Measurements from ENCODE around the gene UNC13B. TPM values are rescaled to one million over a fixed set of nuclear protein-coding genes. Genes with fewer than 3 reads are reported as not detected.
"Not testable (repeated sequence)": the region's sequence is repeated elsewhere in the genome, so short reads cannot be mapped to it uniquely, and the experiment has no call there.

Gene UNC13B
- total RNA-seq, 4 donors from 2014 or later, result 20.2 to 36.8 (median 29.0) TPM

DNA sequence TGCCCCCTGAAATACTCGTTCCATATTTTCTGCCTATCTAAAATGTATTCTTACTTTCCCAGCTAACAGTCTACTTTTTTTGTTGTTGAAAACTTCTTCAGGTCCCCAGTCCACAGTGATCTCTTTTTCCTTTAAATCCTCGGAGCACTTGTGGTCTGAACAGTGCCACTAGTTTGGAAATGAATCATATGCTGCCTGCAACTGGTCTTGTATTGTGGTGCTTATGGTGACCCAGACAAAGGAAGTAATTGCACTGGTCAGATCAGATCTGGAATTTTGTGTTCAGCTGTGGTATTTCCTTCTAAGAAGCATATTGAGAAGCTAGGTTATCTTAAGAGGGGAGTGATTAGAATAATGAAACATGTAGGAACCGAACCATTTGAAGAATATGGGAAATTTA lies 2.9 kb downstream of the UNC13B start:
- Histone ChIP-seq H3K4me3 (no peak overlapping the region), H3K4me1 (peaks cover 0 to 34% (median 3%) of the 10 kb centered on the region in 3 donors), H3K9me3 (no peaks in the 10 kb centered on the region), H3K27me3 (no peaks in the 10 kb centered on the region), H3K27ac (peak overlapping the region in 1 of 4 donors; percentile 22), H3K36me3 (no peaks in the 10 kb centered on the region)
- intact Hi-C loops (cut with DNase I), result no loop called here
- WGBS, 2 donors, result 70 to 73% methylated on average over 3 of the region's 3 CpGs
- TF ChIP-seq POLR2A (IDR thresholded peaks at IDR 0.05) (no peak), CTCF (IDR thresholded peaks at IDR 0.05) (no peak)
- DNase-seq, result no peak

DNA sequence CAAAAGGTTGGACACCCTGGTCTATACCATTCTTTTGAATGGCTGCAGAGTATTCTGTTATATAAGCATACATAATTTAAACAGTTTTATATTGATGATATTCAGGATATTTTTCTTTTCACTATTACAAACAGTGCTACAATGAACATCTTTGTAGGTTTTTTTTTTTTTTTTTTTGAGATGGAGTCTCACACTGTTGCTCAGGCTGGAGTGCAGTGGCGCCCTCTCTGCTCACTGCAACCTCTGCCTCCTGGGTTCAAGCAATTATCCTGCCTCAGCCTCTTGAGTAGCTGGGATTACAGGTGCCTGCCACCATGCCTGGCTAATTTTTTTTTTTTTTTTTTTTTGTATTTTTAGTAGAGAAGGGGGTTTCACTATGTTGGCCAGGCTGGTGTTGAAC lies 5.6 kb downstream of the UNC13B start:
- H3K9me3 ChIP-seq; intact Hi-C loops (cut with DNase I); H3K4me3 ChIP-seq: not testable (repeated sequence)

GRCh38 chr9:35168963-35169362 lies 7.2 kb downstream of the UNC13B start:
- intact Hi-C loops (cut with DNase I), result no loop called here
- Histone ChIP-seq H3K9me3 (no peaks in the 10 kb centered on the region), H3K27me3 (no peaks in the 10 kb centered on the region), H3K4me1 (peaks cover 0 to 13% (median 0%) of the 10 kb centered on the region in 3 donors), H3K36me3 (no peaks in the 10 kb centered on the region), H3K27ac (no peak overlapping the region), H3K4me3 (no peak overlapping the region)
- DNase-seq, result no peak
- no peak for TF ChIP-seq CTCF (IDR thresholded peaks at IDR 0.05)
- no peak for TF ChIP-seq POLR2A (IDR thresholded peaks at IDR 0.05)
- WGBS, 2 donors, result 78 to 89% methylated on average over 6 of the region's 6 CpGs

More for the DNA sequence above, 5.6 kb downstream of the UNC13B start:
- WGBS, 2 donors, result 60 to 85% methylated on average over 1 of the region's 1 CpG
- H3K27ac ChIP-seq, H3K27me3 ChIP-seq, H3K36me3 ChIP-seq, DNase-seq: not testable (repeated sequence)
- peaks cover 0 to 28% (median 3%) of the 10 kb centered on the region in 3 donors for H3K4me1 ChIP-seq

DNA sequence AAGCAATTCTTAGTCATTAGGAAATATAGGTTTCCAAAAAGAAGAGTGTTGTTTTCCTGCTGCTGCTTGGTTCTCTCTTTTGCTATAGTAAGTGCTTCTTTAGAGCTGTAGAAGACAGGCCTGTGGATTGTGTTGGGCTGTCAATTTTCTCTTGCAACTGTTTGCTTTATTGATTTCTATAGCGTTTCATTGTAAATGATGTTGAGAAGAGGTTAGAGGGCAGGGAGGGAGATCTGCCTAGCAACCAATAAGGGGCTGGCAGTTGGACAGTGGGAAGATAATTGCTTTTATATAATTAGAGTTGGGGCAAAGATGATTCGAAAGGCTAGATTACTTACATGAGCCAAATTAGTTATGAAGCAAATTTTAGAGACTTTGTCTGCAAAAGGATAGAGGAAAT lies 11.1 kb downstream of the UNC13B start:
- H3K4me1 ChIP-seq, result peaks cover 0 to 7% (median 0%) of the 10 kb centered on the region in 3 donors
- no peak overlapping the region for H3K4me3 ChIP-seq
- 47 to 60% methylated on average over 2 of the region's 2 CpGs for WGBS, 2 donors
- H3K27me3 ChIP-seq, result no peaks in the 10 kb centered on the region
- TF ChIP-seq CTCF (IDR thresholded peaks at IDR 0.05) (no peak), POLR2A (IDR thresholded peaks at IDR 0.05) (no peak)
- no peak overlapping the region for H3K27ac ChIP-seq
- H3K36me3 ChIP-seq, result no peaks in the 10 kb centered on the region
- no peaks in the 10 kb centered on the region for H3K9me3 ChIP-seq
- intact Hi-C loops (cut with DNase I), result no loop called here
- no peak for DNase-seq

- no peak for TF ChIP-seq CTCF (IDR thresholded peaks at IDR 0.05)
- no peak for TF ChIP-seq POLR2A (IDR thresholded peaks at IDR 0.05)
- intact Hi-C loops (cut with DNase I), result no loop called here
- DNase-seq, result no peak
- Histone ChIP-seq H3K9me3 (no peaks in the 10 kb centered on the region), H3K27ac (no peak overlapping the region), H3K36me3 (no peaks in the 10 kb centered on the region), H3K4me1 (peaks cover 0 to 7% (median 0%) of the 10 kb centered on the region in 3 donors), H3K4me3 (no peak overlapping the region), H3K27me3 (no peaks in the 10 kb centered on the region)
Observed at GRCh38 chr9:35177520-35177919, 15.7 kb downstream of the UNC13B start.
